ENCODE measurements around the gene NDUFAF3. TPM values are rescaled to one million over a fixed set of nuclear protein-coding genes. Genes with fewer than 3 reads are reported as not detected.
A peak's percentile ranks its signal among the peaks of the same experiment; 100 is the strongest.

The NDUFAF3 gene
- total RNA-seq, 1 experiment from 2014 or later, result 36.8 TPM

DNA sequence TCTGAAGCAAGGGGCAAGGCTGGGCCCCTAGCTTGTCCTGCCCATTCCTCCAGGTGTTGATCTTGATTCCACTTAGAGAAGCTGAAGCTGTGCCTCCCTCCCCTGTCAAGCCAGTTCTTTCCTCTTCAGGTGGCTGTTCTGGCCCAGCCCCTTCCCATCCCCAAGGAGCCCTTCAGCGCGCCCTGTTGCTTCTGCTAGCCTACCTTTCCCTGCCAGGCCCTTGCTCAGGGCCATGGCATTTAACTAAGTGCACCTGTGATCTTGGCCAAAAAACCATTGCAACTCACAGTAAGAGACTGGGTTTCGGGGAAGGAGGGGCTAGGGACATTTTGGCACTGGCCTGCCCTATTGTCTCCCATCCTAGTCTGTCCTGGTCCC, 16.6 kb upstream of the NDUFAF3 start:
- H3K36me3 Mint-ChIP-seq, result peaks cover 11% of the 10 kb centered on the region; the same call in 1 of the 2 replicates
- peaks cover 18% of the 10 kb centered on the region for H3K4me1 Mint-ChIP-seq
- ChIA-PET CTCF (interaction anchor here (4.1 to 9.3 kb wide), 2 partner anchors 17 kb away, joined by 107 to 124 read pairs; partner anchors contain the start of genes NDUFAF3 and P4HTM), POLR2A (interaction anchor here (4.6 kb wide), 1 partner anchor 17 kb away, joined by 81 read pairs; the partner anchor contains the start of gene NDUFAF3)
- TF ChIP-seq PRRX2 (CRISPR knock-in tag; IDR thresholded peaks at IDR 0.05) (no peak), ZNF317 (CRISPR knock-in tag; IDR thresholded peaks at IDR 0.05; ENCODE audit: borderline replicate concordance, low read depth) (no peak), IRF1 (CRISPR knock-in tag; IDR thresholded peaks at IDR 0.05) (no peak), KAT7 (CRISPR knock-in tag; IDR thresholded peaks at IDR 0.05; ENCODE audit: borderline replicate concordance) (no peak), SMAD3 (CRISPR knock-in tag; IDR thresholded peaks at IDR 0.05; ENCODE audit: borderline replicate concordance) (no peak), TCF7 (CRISPR knock-in tag; IDR thresholded peaks at IDR 0.05; ENCODE audit: low read depth) (no peak), SMAD4 (CRISPR knock-in tag; IDR thresholded peaks at IDR 0.05) (no peak), ZNF423 (CRISPR knock-in tag; IDR thresholded peaks at IDR 0.05) (no peak), ZBTB21 (CRISPR knock-in tag; IDR thresholded peaks at IDR 0.05; ENCODE audit: borderline replicate concordance) (no peak)
- TF ChIP-seq, protein P1, sequence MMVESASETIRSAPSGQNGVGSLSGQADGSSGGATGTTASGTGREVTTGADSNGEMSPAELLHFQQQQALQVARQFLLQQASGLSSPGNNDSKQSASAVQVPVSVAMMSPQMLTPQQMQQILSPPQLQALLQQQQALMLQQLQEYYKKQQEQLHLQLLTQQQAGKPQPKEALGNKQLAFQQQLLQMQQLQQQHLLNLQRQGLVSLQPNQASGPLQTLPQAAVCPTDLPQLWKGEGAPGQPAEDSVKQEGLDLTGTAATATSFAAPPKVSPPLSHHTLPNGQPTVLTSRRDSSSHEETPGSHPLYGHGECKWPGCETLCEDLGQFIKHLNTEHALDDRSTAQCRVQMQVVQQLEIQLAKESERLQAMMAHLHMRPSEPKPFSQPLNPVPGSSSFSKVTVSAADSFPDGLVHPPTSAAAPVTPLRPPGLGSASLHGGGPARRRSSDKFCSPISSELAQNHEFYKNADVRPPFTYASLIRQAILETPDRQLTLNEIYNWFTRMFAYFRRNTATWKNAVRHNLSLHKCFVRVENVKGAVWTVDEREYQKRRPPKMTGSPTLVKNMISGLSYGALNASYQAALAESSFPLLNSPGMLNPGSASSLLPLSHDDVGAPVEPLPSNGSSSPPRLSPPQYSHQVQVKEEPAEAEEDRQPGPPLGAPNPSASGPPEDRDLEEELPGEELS (CRISPR knock-in tag; IDR thresholded peaks at IDR 0.05), result no peak
- no peak for ATAC-seq
- H3K27ac Mint-ChIP-seq, result no peak overlapping the region
- H3K9me3 Mint-ChIP-seq, result no peaks in the 10 kb centered on the region
- DNase-seq (ENCODE audit: low spot score), result no peak
- H3K27me3 Mint-ChIP-seq (ENCODE audit: low read depth), result no peaks in the 10 kb centered on the region
- no peak overlapping the region for H3K4me3 Mint-ChIP-seq

- Mint-ChIP-seq H3K27me3 (ENCODE audit: low read depth) (no peaks in the 10 kb centered on the region), H3K4me1 (peaks cover 15% of the 10 kb centered on the region), H3K9me3 (no peaks in the 10 kb centered on the region), H3K27ac (no peak overlapping the region), H3K4me3 (peak overlapping the region; percentile 99), H3K36me3 (peaks cover 11% of the 10 kb centered on the region; the same call in 1 of the 2 replicates)
- DNase-seq (ENCODE audit: low spot score) (no peak), ATAC-seq (no peak)
- CTCF ChIA-PET, result interaction anchor here (1.4 to 9.3 kb wide), 4 partner anchors 12 to 570 kb away, joined by 4 to 124 read pairs (median 64); partner anchors contain the start of genes DALRD3, NDUFAF3 and P4HTM
- POLR2A ChIA-PET, result interaction anchor here (1.4 to 4.6 kb wide), 6 partner anchors 12 to 343 kb away, joined by 5 to 81 read pairs (median 30); partner anchors contain the start of genes CELSR3, DALRD3, IMPDH2 and NDUFAF3
- TF ChIP-seq MLX (CRISPR knock-in tag; IDR thresholded peaks at IDR 0.05), result no peak
- no peak for TF ChIP-seq ZNF219 (CRISPR knock-in tag; IDR thresholded peaks at IDR 0.05; ENCODE audit: borderline replicate concordance)
- TF ChIP-seq, protein P2, sequence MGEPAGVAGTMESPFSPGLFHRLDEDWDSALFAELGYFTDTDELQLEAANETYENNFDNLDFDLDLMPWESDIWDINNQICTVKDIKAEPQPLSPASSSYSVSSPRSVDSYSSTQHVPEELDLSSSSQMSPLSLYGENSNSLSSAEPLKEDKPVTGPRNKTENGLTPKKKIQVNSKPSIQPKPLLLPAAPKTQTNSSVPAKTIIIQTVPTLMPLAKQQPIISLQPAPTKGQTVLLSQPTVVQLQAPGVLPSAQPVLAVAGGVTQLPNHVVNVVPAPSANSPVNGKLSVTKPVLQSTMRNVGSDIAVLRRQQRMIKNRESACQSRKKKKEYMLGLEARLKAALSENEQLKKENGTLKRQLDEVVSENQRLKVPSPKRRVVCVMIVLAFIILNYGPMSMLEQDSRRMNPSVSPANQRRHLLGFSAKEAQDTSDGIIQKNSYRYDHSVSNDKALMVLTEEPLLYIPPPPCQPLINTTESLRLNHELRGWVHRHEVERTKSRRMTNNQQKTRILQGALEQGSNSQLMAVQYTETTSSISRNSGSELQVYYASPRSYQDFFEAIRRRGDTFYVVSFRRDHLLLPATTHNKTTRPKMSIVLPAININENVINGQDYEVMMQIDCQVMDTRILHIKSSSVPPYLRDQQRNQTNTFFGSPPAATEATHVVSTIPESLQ (CRISPR knock-in tag; IDR thresholded peaks at IDR 0.05), result no peak
- no peak for TF ChIP-seq NFYB (CRISPR knock-in tag; conservative IDR thresholded peaks at IDR 0.05; ENCODE audit: low read depth)
- no peak for TF ChIP-seq IRF1 (CRISPR knock-in tag; IDR thresholded peaks at IDR 0.05)
- TF ChIP-seq ZNF423 (CRISPR knock-in tag; IDR thresholded peaks at IDR 0.05), result no peak
- TF ChIP-seq, protein P3, sequence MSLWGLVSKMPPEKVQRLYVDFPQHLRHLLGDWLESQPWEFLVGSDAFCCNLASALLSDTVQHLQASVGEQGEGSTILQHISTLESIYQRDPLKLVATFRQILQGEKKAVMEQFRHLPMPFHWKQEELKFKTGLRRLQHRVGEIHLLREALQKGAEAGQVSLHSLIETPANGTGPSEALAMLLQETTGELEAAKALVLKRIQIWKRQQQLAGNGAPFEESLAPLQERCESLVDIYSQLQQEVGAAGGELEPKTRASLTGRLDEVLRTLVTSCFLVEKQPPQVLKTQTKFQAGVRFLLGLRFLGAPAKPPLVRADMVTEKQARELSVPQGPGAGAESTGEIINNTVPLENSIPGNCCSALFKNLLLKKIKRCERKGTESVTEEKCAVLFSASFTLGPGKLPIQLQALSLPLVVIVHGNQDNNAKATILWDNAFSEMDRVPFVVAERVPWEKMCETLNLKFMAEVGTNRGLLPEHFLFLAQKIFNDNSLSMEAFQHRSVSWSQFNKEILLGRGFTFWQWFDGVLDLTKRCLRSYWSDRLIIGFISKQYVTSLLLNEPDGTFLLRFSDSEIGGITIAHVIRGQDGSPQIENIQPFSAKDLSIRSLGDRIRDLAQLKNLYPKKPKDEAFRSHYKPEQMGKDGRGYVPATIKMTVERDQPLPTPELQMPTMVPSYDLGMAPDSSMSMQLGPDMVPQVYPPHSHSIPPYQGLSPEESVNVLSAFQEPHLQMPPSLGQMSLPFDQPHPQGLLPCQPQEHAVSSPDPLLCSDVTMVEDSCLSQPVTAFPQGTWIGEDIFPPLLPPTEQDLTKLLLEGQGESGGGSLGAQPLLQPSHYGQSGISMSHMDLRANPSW (CRISPR knock-in tag; conservative IDR thresholded peaks at IDR 0.05; ENCODE audit: low read depth), result no peak
- TF ChIP-seq ZNF263 (CRISPR knock-in tag; IDR thresholded peaks at IDR 0.05; ENCODE audit: low read depth), result no peak
- TF ChIP-seq PRRX2 (CRISPR knock-in tag; IDR thresholded peaks at IDR 0.05), result no peak
- TF ChIP-seq, protein P4, sequence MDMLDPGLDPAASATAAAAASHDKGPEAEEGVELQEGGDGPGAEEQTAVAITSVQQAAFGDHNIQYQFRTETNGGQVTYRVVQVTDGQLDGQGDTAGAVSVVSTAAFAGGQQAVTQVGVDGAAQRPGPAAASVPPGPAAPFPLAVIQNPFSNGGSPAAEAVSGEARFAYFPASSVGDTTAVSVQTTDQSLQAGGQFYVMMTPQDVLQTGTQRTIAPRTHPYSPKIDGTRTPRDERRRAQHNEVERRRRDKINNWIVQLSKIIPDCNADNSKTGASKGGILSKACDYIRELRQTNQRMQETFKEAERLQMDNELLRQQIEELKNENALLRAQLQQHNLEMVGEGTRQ (CRISPR knock-in tag; IDR thresholded peaks at IDR 0.05), result no peak
- no peak for TF ChIP-seq NFE2L1 (CRISPR knock-in tag; IDR thresholded peaks at IDR 0.05)
- no peak for TF ChIP-seq SOX15 (CRISPR knock-in tag; IDR thresholded peaks at IDR 0.05)
- TF ChIP-seq ERG (CRISPR knock-in tag; IDR thresholded peaks at IDR 0.05), result no peak
- TF ChIP-seq, protein P5, sequence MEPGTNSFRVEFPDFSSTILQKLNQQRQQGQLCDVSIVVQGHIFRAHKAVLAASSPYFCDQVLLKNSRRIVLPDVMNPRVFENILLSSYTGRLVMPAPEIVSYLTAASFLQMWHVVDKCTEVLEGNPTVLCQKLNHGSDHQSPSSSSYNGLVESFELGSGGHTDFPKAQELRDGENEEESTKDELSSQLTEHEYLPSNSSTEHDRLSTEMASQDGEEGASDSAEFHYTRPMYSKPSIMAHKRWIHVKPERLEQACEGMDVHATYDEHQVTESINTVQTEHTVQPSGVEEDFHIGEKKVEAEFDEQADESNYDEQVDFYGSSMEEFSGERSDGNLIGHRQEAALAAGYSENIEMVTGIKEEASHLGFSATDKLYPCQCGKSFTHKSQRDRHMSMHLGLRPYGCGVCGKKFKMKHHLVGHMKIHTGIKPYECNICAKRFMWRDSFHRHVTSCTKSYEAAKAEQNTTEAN (CRISPR knock-in tag; IDR thresholded peaks at IDR 0.05), result no peak
- no peak for TF ChIP-seq NFATC4 (CRISPR knock-in tag; IDR thresholded peaks at IDR 0.05)
Observed at GRCh38 chr3:49005998-49006397, 15.9 kb upstream of the NDUFAF3 start.
